ENCODE results near the gene SNAP25.

The SNAP25 gene

GRCh38 chr20:10216146-10216791 lies 2.4 kb upstream of the SNAP25 start:
- DNase-seq (ENCODE audit: low read depth) = no peak

GRCh38 chr20:10217721-10218410 lies 764 bp upstream of the SNAP25 start:
- DNase-seq (ENCODE audit: low read depth) = peak; percentile 46

- peak; percentile 21 for DNase-seq (ENCODE audit: low read depth)
Observed at GRCh38 chr20:10219452-10219791, 792 bp downstream of the SNAP25 start.

- DNase-seq (ENCODE audit: low read depth) = no peak
Observed at GRCh38 chr20:10219993-10220750, 1.5 kb downstream of the SNAP25 start.

GRCh38 chr20:10221021-10221420 lies 2.4 kb downstream of the SNAP25 start:
- no peak for DNase-seq (ENCODE audit: low read depth)

GRCh38 chr20:10225439-10226060 lies 6.9 kb downstream of the SNAP25 start:
- no peak for DNase-seq (ENCODE audit: low read depth)

GRCh38 chr20:10228330-10228729 lies 9.7 kb downstream of the SNAP25 start:
- no peak for DNase-seq (ENCODE audit: low read depth)

- DNase-seq (ENCODE audit: low read depth) = no peak
Observed at GRCh38 chr20:10231290-10231689, 12.7 kb downstream of the SNAP25 start.

- no peak for DNase-seq (ENCODE audit: low read depth)
Observed at GRCh38 chr20:10236540-10237533, 18.2 kb downstream of the SNAP25 start.

- no peak for DNase-seq (ENCODE audit: low read depth)
Observed at GRCh38 chr20:10239954-10240353, 21.3 kb downstream of the SNAP25 start.

- no peak for DNase-seq (ENCODE audit: low read depth)
Observed at GRCh38 chr20:10240655-10241054, 22.0 kb downstream of the SNAP25 start.

- DNase-seq (ENCODE audit: low read depth) = no peak
Observed at GRCh38 chr20:10242166-10242565, 23.5 kb downstream of the SNAP25 start.

- no peak for DNase-seq (ENCODE audit: low read depth)
Observed at GRCh38 chr20:10247440-10247839, 28.8 kb downstream of the SNAP25 start.

- no peak for DNase-seq (ENCODE audit: low read depth)
Observed at GRCh38 chr20:10249048-10249770, 30.6 kb downstream of the SNAP25 start.

- DNase-seq (ENCODE audit: low read depth) = no peak
Observed at GRCh38 chr20:10249822-10250221, 31.2 kb downstream of the SNAP25 start.

- no peak for DNase-seq (ENCODE audit: low read depth)
Observed at GRCh38 chr20:10250902-10251301, 32.3 kb downstream of the SNAP25 start.

- DNase-seq (ENCODE audit: low read depth) = no peak
Observed at GRCh38 chr20:10253780-10254179, 35.1 kb downstream of the SNAP25 start.

- no peak for DNase-seq (ENCODE audit: low read depth)
Observed at GRCh38 chr20:10255846-10256245, 37.2 kb downstream of the SNAP25 start.

GRCh38 chr20:10259166-10259565 lies 40.5 kb downstream of the SNAP25 start:
- no peak for DNase-seq (ENCODE audit: low read depth)

- no peak for DNase-seq (ENCODE audit: low read depth)
Observed at GRCh38 chr20:10260316-10260715, 41.7 kb downstream of the SNAP25 start.

GRCh38 chr20:10261702-10262101 lies 43.1 kb downstream of the SNAP25 start:
- no peak for DNase-seq (ENCODE audit: low read depth)
